ENCODE results near the gene FAN1.

GRCh38 chr15:30979457-30979856, 75.7 kb downstream of the FAN1 start:
- TF ChIP-seq CTCF (IDR thresholded peaks at IDR 0.05; ENCODE audit: low read depth, low read length) (no peak), EZH2phosphoT487 (IDR thresholded peaks at IDR 0.05; ENCODE audit: low read depth) (no peak)
